HCT116 (cell line): ENCODE data around the gene NUP188. TPM values are rescaled to one million over a fixed set of nuclear protein-coding genes. Genes with fewer than 3 reads are reported as not detected.

Source experiments
- ATAC-seq: fragments of 200-7000 bp; cut with Tn5 transposase; 2 replicates; pipeline ENCODE4 v1.9.1; 2020; ENCODE audit warnings: mild to moderate bottlenecking, moderate library complexity
- BruUV-seq: library from RNA; stranded (reverse); fragments of 400-500 nt; replicated peaks from 2 replicates; lab custom pipeline; 2021; lab: Mats Ljungman, UMichigan
- CTCF ChIA-PET: fragments of 300-600 bp; sonication (Branson Sonifier 250); formaldehyde crosslinking; loops from one replicate; lab custom pipeline; 2021; ENCODE audit warnings: antibody characterized with exemption; lab: Charles Lee
- POLR2A ChIA-PET: fragments of 300-600, 350-600 bp; sonication (Branson Sonifier 250); formaldehyde crosslinking; loops from one replicate; lab custom pipeline; 2021; ENCODE audit warnings: antibody characterized with exemption; lab: Charles Lee
- RAD21 ChIA-PET, 2 experiments: fragments of 300-600 bp; sonication (Branson Sonifier 250); formaldehyde crosslinking; loops; one replicate each; lab custom pipeline; 2023; ENCODE audit warnings: low total read pairs in 2 of 2; ENCODE audit not compliant: uncharacterized antibody in 2 of 2, unreplicated experiment in 2 of 2, low non-redundant PET in 1 of 2; lab: Charles Lee
- DNase-seq: peaks from one replicate; pipeline ENCODE4 v3.0.0-alpha.2; 2010; ENCODE audit warnings: low read depth, low spot score
- H2AFZ ChIP-seq: fragments of 200-600 bp; shearing (Covaris generic), sonication (generic); 2 replicates; pipeline ENCODE4 v1.6.1; 2017; ENCODE audit warnings: low read depth, mixed run types, mixed read lengths, antibody characterized with exemption, low read length; ENCODE audit not compliant: poor library complexity, severe bottlenecking
- H3K27ac ChIP-seq: 2 replicates; pipeline ENCODE4 v1.5.1; 2012; ENCODE audit warnings: low read depth, low read length
- H3K27me3 ChIP-seq: fragments of 200-600 bp; sonication (generic); 2 replicates; pipeline ENCODE4 v1.6.1; 2016; ENCODE audit warnings: mixed run types, low read length, mixed read lengths; ENCODE audit not compliant: insufficient read depth
- H3K36me3 ChIP-seq, 2 experiments: fragments of 200-500 bp in 1 of 2; fragments of 200-600 bp in 1 of 2; sonication (Bioruptor generic) in 1 of 2; sonication (generic) in 1 of 2; 2 replicates each; pipeline versions ENCODE4 v1.5.1 to v1.6.1; 2014 to 2016; ENCODE audit warnings: low read length in 2 of 2, inconsistent platforms in 1 of 2, mixed read lengths in 1 of 2, mixed run types in 1 of 2; ENCODE audit not compliant: insufficient read depth in 2 of 2, control insufficient read depth in 1 of 2
- H3K4me1 ChIP-seq, 2 experiments: fragments of 200-600 bp in 1 of 2; sonication (generic) in 1 of 2; 2 replicates each; pipeline versions ENCODE4 v1.5.1 to v1.6.1; 2012 to 2017; ENCODE audit warnings: low read length in 2 of 2, inconsistent platforms in 1 of 2, mild to moderate bottlenecking in 1 of 2, mixed read lengths in 1 of 2, mixed run types in 1 of 2, moderate library complexity in 1 of 2; ENCODE audit not compliant: insufficient read depth in 2 of 2, control insufficient read depth in 1 of 2
- H3K4me2 ChIP-seq: fragments of 200-600 bp; sonication (generic); 2 replicates; pipeline ENCODE4 v1.6.1; 2017; ENCODE audit warnings: mixed run types, low read length, mixed read lengths
- H3K4me3 ChIP-seq, 2 experiments: fragments of 200-600 bp in 1 of 2; sonication (generic) in 1 of 2; replicated peaks in 1 of 2; 2 replicates each; pipeline ENCODE4 v1.5.1; 2011 to 2016; ENCODE audit warnings: low read length in 2 of 2, control low read depth in 1 of 2, low read depth in 1 of 2, mild to moderate bottlenecking in 1 of 2, mixed read lengths in 1 of 2, mixed run types in 1 of 2
- H3K79me2 ChIP-seq: fragments of 200-600 bp; sonication (generic); 2 replicates; pipeline ENCODE4 v1.6.1; 2017; ENCODE audit warnings: mild to moderate bottlenecking, mixed run types, low read length, moderate library complexity, mixed read lengths; ENCODE audit not compliant: insufficient read depth
- H3K9ac ChIP-seq: fragments of 200-600 bp; sonication (generic); 2 replicates; pipeline ENCODE4 v1.6.1; 2016; ENCODE audit warnings: low read length, mixed read lengths
- H3K9me2 ChIP-seq: fragments of 200-600 bp; sonication (generic), shearing (Covaris generic); 2 replicates; pipeline ENCODE4 v1.6.1; 2017; ENCODE audit warnings: mixed run types, mild to moderate bottlenecking, moderate library complexity; ENCODE audit not compliant: insufficient read depth
- H3K9me3 ChIP-seq, 2 experiments: fragments of 200-500 bp in 1 of 2; fragments of 200-600 bp in 1 of 2; sonication (Bioruptor generic) in 1 of 2; sonication (generic) in 1 of 2; 2 replicates each; pipeline ENCODE4 v1.6.1; 2014 to 2017; ENCODE audit warnings: low read length in 2 of 2, mixed read lengths in 2 of 2, inconsistent platforms in 1 of 2, low read depth in 1 of 2, mild to moderate bottlenecking in 1 of 2, mixed run types in 1 of 2, moderate library complexity in 1 of 2; ENCODE audit not compliant: control insufficient read depth in 1 of 2, insufficient read depth in 1 of 2
- H4K20me1 ChIP-seq: fragments of 200-600 bp; sonication (generic), shearing (Covaris generic); 2 replicates; pipeline ENCODE4 v1.6.1; 2017; ENCODE audit warnings: mixed run types, mild to moderate bottlenecking, moderate library complexity; ENCODE audit not compliant: insufficient read depth
- ATF3 ChIP-seq: IDR thresholded peaks from 2 replicates; pipeline ENCODE4 v1.6.1; 2012
- CBX3 ChIP-seq: IDR thresholded peaks from 2 replicates; pipeline ENCODE4 v1.6.1; 2012; ENCODE audit warnings: low read depth
- CEBPB ChIP-seq: IDR thresholded peaks from 2 replicates; pipeline ENCODE4 v1.6.1; 2012; ENCODE audit warnings: low read depth
- CTCF ChIP-seq, 3 experiments: fragments of 200-600 bp in 1 of 3; sonication (generic) in 1 of 3; IDR thresholded peaks in 2 of 3; conservative IDR thresholded peaks in 1 of 3; 2 replicates each; pipeline ENCODE4 v1.5.1; 2012 to 2017; ENCODE audit warnings: low read depth in 2 of 3, low read length in 2 of 3, antibody characterized with exemption in 1 of 3, borderline replicate concordance in 1 of 3, control low read depth in 1 of 3, mild to moderate bottlenecking in 1 of 3, mixed read lengths in 1 of 3, mixed run types in 1 of 3, moderate library complexity in 1 of 3; ENCODE audit not compliant: insufficient read depth in 1 of 3
- EZH2phosphoT487 ChIP-seq: fragments of 200-600 bp; IDR thresholded peaks from 2 replicates; pipeline ENCODE4 v1.6.1; 2018; ENCODE audit warnings: antibody characterized with exemption, borderline replicate concordance
- JUND ChIP-seq: IDR thresholded peaks from 2 replicates; pipeline ENCODE4 v1.6.1; 2012
- RAD21 ChIP-seq: IDR thresholded peaks from 2 replicates; pipeline ENCODE4 v1.6.1; 2012; ENCODE audit warnings: low read depth, mild to moderate bottlenecking
- REST ChIP-seq: IDR thresholded peaks from 2 replicates; pipeline ENCODE4 v1.6.1; 2012; ENCODE audit warnings: low read depth
- SIN3A ChIP-seq: IDR thresholded peaks from 2 replicates; pipeline ENCODE4 v1.6.1; 2012; ENCODE audit warnings: low read depth
- SP1 ChIP-seq: IDR thresholded peaks from 2 replicates; pipeline ENCODE4 v1.6.1; 2012; ENCODE audit warnings: low read depth
- SRF ChIP-seq: IDR thresholded peaks from 2 replicates; pipeline ENCODE4 v1.6.1; 2012; ENCODE audit warnings: low read depth
- ZFX ChIP-seq: fragments of 450-650 bp; IDR thresholded peaks from 2 replicates; pipeline ENCODE4 v1.6.1; 2017
- ZNF274 ChIP-seq: fragments of 200-500 bp; sonication (Bioruptor generic); IDR thresholded peaks from 2 replicates; pipeline ENCODE4 v1.6.1; 2014; ENCODE audit warnings: mild to moderate bottlenecking, low read depth, low read length, inconsistent platforms
- intact Hi-C: fragments of 100-400 bp; cut with micrococcal nuclease; formaldehyde crosslinking; loops from 2 replicates; pipeline ENCODE4 v1.10.0; 2022
- total RNA-seq: library from RNA; stranded (reverse); gene quantifications from one replicate; pipeline ENCODE4 v1.2.1, GENCODE V29; 2021; ENCODE audit not compliant: unreplicated experiment

The NUP188 gene
- total RNA-seq, 1 experiment from 2014 or later: 115 TPM

GRCh38 chr9:129012343-129012742 lies 64.8 kb downstream of the NUP188 start (continued):
- TF ChIP-seq JUND (no peak), CTCF (IDR thresholded peaks at IDR 0.05 in 2 of 3, conservative IDR thresholded peaks at IDR 0.05 in 1 of 3; ENCODE audit: borderline replicate concordance in 1 of 3, insufficient read depth in 1 of 3, low read depth in 2 of 3, low read length in 2 of 3) (no peak), CBX3 (no peak), ZFX (no peak)

- no peak overlapping the region; the same call in 1 of the 2 replicates for H3K27ac ChIP-seq
- H3K9me3 ChIP-seq: no peaks in the 10 kb centered on the region
- H3K36me3 ChIP-seq: peaks cover 5 to 20% of the 10 kb centered on the region in 2 experiments; a peak in 3 of 4 replicates
- no peak for TF ChIP-seq SP1
- no peak for TF ChIP-seq ZFX
- TF ChIP-seq CEBPB: no peak
- TF ChIP-seq EZH2phosphoT487: no peak
- TF ChIP-seq ATF3: no peak
- no peak for TF ChIP-seq SRF
- no peak for TF ChIP-seq REST
- no peak for TF ChIP-seq RAD21
- no peak for TF ChIP-seq SIN3A
- no peak for TF ChIP-seq ZNF274
- ChIA-PET POLR2A (no interaction called here), RAD21 (no interaction called here), CTCF (no interaction called here)
- no peaks in the 10 kb centered on the region for H3K9me2 ChIP-seq
- H3K4me2 ChIP-seq: no peak overlapping the region
- no peaks in the 10 kb centered on the region; the same call in 1 of the 2 replicates for H3K79me2 ChIP-seq
- no peak overlapping the region for H3K9ac ChIP-seq
- no peak for ATAC-seq
- H3K4me1 ChIP-seq: no peaks in the 10 kb centered on the region
- DNase-seq: no peak
- BruUV-seq: no TSS peak
- no peaks in the 10 kb centered on the region for H3K27me3 ChIP-seq
- no peak overlapping the region for H3K4me3 ChIP-seq
- H4K20me1 ChIP-seq: no peaks in the 10 kb centered on the region
- H2AFZ ChIP-seq: no peak overlapping the region
- intact Hi-C loops: no loop called here
These were observed 65.5 kb downstream of the NUP188 start for GRCh38 chr9:129012893-129013448.
